Peyer's patch (tissue), 4 donors: ENCODE measurements around the gene EDC3.

Source experiments
- POLR2A ChIP-seq, 2 donors: fragments of 450-650 bp; IDR thresholded peaks; one replicate each; pipeline ENCODE4 v1.5.1; 2017; ENCODE audit warnings: antibody characterized with exemption in 2 of 2, mild to moderate bottlenecking in 2 of 2, moderate library complexity in 2 of 2
- TF ChIP-seq, protein P1 (sequence below), 6 experiments: fragments of 450-650 bp in 4 of 6; fragments of 200-600 bp in 2 of 6; sonication (generic) in 1 of 6; IDR thresholded peaks; one replicate each; pipeline ENCODE4 v1.5.1; 2017 to 2019; ENCODE audit warnings: antibody characterized with exemption in 6 of 6, mild to moderate bottlenecking in 3 of 6, moderate library complexity in 1 of 6

DNA sequence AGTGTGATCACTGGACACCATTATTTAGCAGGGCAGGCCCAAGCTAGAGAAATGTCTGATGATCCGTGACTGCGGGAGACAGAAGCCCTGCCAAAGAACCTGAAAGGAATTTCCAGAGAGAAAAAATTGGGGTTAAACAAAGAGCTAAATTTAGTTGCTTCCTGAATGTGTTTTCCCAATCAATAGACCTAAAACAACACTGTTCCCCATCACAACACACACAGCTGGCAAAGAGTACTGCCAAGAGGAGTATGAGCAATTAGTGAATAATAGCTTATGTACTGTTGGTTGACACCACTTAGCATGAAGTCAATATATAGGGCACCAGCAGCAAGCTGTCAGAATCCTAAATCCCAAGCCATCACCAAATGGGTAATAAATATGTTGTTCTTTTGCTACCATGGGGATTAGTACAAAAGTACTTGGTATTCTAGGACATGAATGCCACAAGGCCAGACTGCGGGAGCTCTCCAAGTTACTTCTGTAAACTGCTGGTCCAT is 44.5 kb downstream of the EDC3 start:
- TF ChIP-seq, protein P1, sequence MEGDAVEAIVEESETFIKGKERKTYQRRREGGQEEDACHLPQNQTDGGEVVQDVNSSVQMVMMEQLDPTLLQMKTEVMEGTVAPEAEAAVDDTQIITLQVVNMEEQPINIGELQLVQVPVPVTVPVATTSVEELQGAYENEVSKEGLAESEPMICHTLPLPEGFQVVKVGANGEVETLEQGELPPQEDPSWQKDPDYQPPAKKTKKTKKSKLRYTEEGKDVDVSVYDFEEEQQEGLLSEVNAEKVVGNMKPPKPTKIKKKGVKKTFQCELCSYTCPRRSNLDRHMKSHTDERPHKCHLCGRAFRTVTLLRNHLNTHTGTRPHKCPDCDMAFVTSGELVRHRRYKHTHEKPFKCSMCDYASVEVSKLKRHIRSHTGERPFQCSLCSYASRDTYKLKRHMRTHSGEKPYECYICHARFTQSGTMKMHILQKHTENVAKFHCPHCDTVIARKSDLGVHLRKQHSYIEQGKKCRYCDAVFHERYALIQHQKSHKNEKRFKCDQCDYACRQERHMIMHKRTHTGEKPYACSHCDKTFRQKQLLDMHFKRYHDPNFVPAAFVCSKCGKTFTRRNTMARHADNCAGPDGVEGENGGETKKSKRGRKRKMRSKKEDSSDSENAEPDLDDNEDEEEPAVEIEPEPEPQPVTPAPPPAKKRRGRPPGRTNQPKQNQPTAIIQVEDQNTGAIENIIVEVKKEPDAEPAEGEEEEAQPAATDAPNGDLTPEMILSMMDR (IDR thresholded peaks at IDR 0.05) = no peak
- no peak for TF ChIP-seq POLR2A (IDR thresholded peaks at IDR 0.05)
